HEK293 (cell line): ENCODE results near the gene E4F1.

ENCODE experiments used
- ATF2 ChIP-seq: fragments of 450-650 bp; formaldehyde crosslinking; IDR thresholded peaks from 2 replicates; pipeline ENCODE4 v1.5.1; 2016; ENCODE audit warnings: missing biosample characterization, missing genetic modification characterization, low read depth
- CTCF ChIP-seq: fragments of 450-650 bp; formaldehyde crosslinking; IDR thresholded peaks from 2 replicates; pipeline ENCODE4 v1.5.1; 2016; ENCODE audit warnings: missing biosample characterization, missing genetic modification characterization
- KLF10 ChIP-seq: fragments of 450-650 bp; IDR thresholded peaks from 2 replicates; pipeline ENCODE4 v1.5.1; 2018; ENCODE audit warnings: missing biosample characterization, mild to moderate bottlenecking, missing genetic modification characterization
- PBX3 ChIP-seq: sonication (generic); formaldehyde crosslinking; IDR thresholded peaks from 2 replicates; pipeline ENCODE4 v1.8.1; 2022; ENCODE audit warnings: mild to moderate bottlenecking, moderate library complexity, missing genetic modification reagents
- REST ChIP-seq: fragments of 450-650 bp; formaldehyde crosslinking; IDR thresholded peaks from 2 replicates; pipeline ENCODE4 v1.5.1; 2016; ENCODE audit warnings: missing biosample characterization, missing genetic modification characterization
- ZBTB49 ChIP-seq: fragments of 450-650 bp; formaldehyde crosslinking; IDR thresholded peaks from 2 replicates; pipeline ENCODE4 v1.5.1; 2016; ENCODE audit warnings: missing biosample characterization, missing genetic modification characterization, low read depth
- ZNF211 ChIP-seq: fragments of 450-650 bp; formaldehyde crosslinking; IDR thresholded peaks from 2 replicates; pipeline ENCODE4 v1.5.1; 2016; ENCODE audit warnings: low read depth, missing biosample characterization, missing genetic modification characterization
- ZNF280C ChIP-seq: fragments of 450-650 bp; formaldehyde crosslinking; IDR thresholded peaks from 2 replicates; pipeline ENCODE4 v1.5.1; 2016; ENCODE audit warnings: missing biosample characterization, missing genetic modification characterization
- ZNF501 ChIP-seq: fragments of 450-650 bp; formaldehyde crosslinking; IDR thresholded peaks from 2 replicates; pipeline ENCODE4 v1.5.1; 2016; ENCODE audit warnings: missing biosample characterization, missing genetic modification characterization
- ZNF785 ChIP-seq: fragments of 450-650 bp; formaldehyde crosslinking; IDR thresholded peaks from 2 replicates; pipeline ENCODE4 v1.5.1; 2016; ENCODE audit warnings: missing biosample characterization, missing genetic modification characterization
- ZSCAN23 ChIP-seq: fragments of 450-650 bp; formaldehyde crosslinking; IDR thresholded peaks from 2 replicates; pipeline ENCODE4 v1.5.1; 2016; ENCODE audit warnings: missing biosample characterization, missing genetic modification characterization

GRCh38 chr16:2276368-2277195, 53.2 kb downstream of the E4F1 start:
- no peak for TF ChIP-seq CTCF
- TF ChIP-seq KLF10 (tag by site-specific recombination), result no peak
- no peak for TF ChIP-seq PBX3 (CRISPR knock-in tag)
- no peak for TF ChIP-seq ZBTB49 (tag by site-specific recombination)
- TF ChIP-seq ZSCAN23, result no peak
- TF ChIP-seq ZNF211 (tag by site-specific recombination), result no peak
- TF ChIP-seq ZNF785, result no peak
- no peak for TF ChIP-seq ZNF501 (tag by site-specific recombination)
- no peak for TF ChIP-seq ATF2 (tag by site-specific recombination)
- no peak for TF ChIP-seq REST (tag by site-specific recombination)
- TF ChIP-seq ZNF280C (tag by site-specific recombination), result no peak
